HG02763 (cell line): Measurements from ENCODE around the gene RNU6-7.

Experiments
- ATAC-seq: cut with Tn5 transposase; IDR thresholded peaks from one replicate; pipeline ENCODE4 v1.9.1; 2021; ENCODE audit warnings: mild to moderate bottlenecking, moderate library complexity; ENCODE audit not compliant: unreplicated experiment

Gene RNU6-7

DNA sequence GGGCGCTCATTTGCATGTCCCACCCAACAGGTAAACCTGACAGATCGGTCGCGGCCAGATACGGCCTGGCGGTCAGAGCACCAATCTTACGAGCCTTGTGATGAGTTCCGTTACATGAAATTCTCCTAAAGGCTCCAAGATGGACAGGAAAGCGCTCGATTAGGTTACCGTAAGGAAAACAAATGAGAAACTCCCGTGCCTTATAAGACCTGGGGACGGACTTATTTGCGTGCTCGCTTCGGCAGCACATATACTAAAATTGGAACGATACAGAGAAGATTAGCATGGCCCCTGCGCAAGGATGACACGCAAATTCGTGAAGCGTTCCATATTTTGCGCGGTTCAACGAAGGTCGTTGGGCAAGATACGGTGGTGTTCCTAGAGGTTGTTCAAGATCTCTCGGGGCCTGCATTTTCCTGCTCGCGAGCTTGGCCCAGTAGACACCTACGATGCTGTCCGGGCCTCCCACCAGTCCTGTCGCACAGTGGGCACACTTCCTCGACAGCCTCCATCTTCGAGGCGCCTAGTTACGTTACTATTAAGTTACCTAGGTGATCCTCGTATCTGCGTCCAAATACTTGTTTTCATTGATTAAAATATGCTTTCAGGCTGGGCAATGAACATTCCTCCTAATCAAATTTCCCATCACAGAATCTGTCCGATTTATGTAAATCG, at the start of gene RNU6-7:
Gene RNU6-7, plus strand, starts transcription at position 230 of the 675 bp plus-strand sequence.
- ATAC-seq = no peak

DNA sequence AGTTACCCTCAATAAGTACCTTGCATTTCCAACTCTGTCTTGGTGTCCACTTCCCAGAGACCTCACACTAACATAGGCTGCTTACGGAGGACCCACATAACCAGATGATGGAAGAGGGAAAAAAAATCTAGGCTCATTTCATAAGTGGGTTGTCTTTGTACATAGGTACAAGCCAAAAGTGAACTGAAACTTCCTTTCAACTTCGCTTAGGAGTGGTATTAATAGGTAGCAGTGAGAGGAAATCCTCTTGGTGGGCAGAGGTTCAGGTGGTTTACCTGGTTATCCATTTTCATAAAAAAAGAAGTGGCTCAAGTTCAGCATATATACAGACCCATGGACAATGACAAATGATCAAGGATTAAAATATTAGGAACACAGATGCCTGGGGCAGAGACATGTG, 35.8 kb upstream of the RNU6-7 start:
- no peak for ATAC-seq

DNA sequence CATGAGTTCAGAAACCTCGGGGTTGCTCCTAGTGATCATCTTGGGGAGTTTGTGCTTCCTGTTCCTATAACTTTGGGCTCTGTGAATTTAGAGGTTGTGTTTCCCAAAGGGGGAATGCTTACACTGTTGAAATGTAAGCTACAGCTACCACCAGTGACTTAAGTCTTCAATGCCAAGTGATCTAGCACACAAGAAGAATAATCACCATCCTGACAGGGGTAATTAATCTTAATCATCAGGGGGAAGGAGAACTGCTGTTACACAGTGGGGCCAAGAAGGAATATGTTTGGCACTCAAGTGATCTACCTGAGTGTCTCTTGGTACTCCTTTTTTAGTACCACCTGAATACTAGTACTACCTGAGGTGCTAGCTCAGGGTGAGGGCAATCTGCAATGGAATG, 34.9 kb upstream of the RNU6-7 start:
- ATAC-seq = no peak

DNA sequence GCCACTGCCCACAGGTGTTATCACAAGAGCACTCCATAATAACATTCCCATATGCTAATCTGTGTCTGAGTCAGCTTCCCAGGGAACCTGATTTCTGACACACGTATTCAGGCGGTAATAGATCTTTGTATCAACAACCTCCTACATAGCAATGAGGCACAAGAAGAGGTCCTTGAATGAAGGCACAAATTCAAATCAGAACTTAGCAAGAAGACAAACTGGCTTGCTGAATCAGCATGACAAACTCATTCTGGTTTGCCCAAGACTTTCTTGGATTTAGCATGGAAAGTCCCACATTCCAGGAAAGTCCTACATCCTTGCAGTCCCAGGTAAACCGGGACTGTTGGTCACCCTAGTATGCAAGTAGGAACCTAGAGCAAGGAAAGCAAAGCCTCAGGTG, 33.9 kb upstream of the RNU6-7 start:
- no peak for ATAC-seq

DNA sequence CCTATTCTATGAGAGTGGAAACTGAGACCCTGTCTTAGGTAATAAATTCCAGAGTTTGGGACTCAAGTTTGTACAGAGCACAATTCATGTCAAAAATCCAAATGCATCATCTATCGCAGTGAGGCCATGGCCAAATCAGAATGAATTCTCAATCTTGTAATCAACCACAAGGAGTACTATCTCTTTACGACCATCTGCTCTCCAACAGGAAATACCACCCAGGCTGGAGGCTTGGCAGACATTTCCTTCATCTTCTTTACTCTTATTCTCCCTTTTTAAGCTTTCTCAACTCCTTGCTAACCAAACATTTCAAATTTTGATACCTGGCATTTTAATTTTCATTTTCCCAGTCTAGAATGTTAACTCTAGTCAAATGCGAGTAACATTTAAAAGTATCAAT, 32.7 kb upstream of the RNU6-7 start:
- no peak for ATAC-seq

DNA sequence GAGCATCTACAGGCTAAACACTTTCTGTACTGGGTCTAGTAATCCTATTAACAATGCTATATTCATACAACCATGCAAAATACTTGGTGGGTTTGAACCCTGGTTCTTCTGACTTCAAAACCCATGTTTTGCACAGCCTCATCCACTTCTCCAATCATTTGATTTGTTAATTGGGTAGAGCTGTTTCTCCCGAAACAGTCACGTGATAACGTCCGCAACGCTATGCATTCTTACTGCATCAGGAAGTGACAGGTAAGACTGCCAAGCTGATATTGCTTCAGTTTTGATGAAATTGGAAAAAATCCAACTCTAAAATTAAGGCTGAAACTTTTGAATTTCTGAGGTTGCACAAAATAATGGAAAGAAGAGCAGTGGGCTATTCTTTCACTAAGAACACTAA, 30.4 kb upstream of the RNU6-7 start:
- no peak for ATAC-seq

DNA sequence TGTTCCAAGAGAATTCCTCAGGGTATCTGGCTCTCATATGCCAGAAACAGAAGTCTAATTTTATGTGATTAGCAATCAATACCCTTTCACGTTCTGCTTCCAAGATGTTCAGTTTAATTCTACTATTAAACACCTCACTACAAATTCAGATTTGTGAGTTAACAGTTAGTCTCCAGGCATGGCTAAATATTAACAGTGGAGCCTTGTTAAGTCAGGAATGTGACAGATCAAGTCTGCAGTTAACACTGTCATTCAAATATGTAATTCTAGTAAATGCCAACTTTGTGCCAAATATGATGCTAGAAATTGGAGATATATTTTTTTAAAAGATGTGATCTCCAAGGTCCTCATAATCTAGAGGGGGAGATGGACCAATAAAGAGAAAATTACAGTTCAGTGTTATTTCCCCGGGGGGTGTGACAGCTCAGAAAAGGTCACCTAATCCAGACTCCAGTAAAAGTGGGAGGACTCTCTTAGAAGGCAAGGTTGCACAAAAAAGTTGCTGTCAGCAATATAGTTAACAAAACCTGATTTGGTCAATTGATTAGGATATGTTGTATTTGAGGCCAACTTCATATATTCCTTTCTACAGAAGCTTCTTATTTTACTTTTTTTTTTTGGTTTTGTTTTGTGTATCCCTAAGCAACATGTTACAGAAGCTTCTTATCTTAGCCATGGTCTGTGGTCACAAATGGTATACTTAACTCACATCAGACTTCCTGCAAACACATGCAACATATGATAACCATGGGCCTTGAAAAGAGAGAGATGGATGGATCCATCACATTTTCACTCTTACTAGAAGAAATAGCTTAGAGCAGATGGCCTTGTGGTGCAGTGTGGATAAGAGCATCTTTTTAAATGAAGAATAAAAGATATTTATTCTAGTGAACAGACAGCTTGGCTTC, 18.4 kb upstream of the RNU6-7 start:
- ATAC-seq = no peak

DNA sequence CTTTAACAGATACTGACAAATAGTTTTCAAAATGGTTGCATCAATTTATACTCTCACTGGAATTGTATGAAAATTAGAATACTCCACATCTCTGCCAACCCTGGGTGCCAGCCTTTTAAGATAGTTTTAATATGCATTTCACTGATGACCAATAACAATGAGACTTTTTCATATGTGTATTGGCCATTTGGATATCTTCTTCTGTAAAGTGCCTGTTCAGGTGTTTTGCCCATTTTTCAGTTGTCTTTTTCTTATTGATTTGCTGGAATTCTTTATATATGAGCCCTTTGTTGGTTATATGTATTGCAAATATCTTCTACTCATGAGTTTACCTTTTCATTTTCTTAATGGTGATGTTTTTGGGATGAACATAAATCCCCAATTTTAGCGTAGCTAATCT, 16.7 kb upstream of the RNU6-7 start:
- no peak for ATAC-seq

DNA sequence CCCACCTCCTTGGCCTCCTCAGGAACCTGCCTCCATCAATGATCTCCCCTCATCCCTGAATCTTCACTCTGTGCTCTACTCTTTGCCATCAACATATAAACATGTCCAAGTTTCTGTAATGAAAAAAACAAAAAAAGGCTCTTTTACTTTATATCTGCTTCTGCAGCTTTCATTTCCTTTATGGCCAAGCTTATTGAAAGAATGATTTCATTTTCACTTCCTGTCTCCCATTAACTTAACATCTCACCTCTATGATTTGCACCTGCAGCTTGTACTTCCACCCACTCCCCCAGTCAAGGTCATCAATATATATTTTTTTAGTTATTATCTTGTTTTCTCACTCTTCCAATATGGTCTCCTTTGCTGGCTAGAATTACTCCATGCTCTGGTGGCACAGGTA, 15.6 kb upstream of the RNU6-7 start:
- peak; percentile 48 for ATAC-seq

DNA sequence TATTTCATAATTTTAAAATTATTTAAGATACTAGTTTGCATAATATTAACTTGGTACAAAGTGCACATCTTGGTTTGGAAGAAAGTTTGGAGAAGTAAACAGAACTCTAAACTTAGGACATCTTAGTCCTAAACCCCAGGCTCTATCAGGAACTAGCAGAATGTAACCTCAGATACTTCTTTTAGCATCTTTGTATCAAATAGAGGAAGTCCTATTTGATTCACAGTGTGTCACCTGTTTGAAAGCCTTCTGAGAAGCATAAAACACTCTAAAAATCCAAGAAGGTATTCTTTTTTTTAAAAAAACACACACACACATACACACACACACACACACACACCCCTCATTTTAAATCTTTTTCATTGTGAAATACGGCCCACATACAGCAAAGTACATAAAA, 12.0 kb upstream of the RNU6-7 start:
- ATAC-seq = no peak

DNA sequence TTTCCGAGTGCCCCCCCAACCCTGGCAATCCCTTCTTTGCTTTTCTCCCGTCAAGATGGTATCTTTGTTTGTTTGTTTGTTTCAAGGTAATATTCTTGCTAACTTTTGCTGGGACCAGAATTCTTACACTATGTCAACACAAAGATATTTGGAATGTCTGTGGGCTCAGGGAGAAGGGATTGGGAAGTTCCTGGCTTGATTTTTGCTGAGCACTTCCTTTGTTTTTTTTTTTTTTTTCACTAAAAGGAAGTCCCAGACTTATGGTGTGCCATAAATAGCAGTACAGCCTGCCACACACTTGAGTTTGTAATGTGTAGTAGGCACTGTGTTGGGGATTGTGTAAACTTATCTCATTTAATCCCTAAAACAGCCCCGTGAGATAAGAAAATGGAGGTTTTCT, 11.2 kb upstream of the RNU6-7 start:
- ATAC-seq = no peak

DNA sequence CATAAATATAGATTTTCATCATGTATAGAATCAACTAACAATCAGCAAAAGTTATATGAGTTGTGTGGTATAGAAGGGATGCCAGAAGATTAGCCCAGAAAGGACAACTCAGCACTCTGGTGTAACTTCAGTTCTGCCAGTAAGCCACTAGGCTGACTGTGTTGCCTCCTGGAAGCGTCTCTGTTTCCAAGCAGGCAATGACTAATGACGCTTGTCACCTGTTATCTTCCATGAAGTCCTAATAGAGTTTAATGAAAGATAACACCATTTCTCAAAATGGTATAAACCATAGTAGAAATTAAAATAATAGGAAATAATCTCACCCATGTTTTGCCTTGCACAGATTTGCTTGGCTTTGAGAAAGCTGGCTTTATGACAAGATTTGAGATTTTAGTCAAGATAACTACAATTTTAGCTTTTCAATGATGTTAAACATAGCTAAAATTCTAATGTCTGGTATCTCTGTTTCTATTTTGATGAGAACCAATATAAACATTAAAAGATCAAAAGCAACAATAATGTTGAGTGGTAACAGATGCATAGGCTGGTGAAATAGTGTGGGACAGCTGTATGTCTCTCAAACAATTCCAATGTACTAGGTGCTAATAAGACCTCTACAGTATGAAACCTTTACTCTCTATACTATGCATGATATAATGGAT, 9.0 kb upstream of the RNU6-7 start:
- no peak for ATAC-seq

DNA sequence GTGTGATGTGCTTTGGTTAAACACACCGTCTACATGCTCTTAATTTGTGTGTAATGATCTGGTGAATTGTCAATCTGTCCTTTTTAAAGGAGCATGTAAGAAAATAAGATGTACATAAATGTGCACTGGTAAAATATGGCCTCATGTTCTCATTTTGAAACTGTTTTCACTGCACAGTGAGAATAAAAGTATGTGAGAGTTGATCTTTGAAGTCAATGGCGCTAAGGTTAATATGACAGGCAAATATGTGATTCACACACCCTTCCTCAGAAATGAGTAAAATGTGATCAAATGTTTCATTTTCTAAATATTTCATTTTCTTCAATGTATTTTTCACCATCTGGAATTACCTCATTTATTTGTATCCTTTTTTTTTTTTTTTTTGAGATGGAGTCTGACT, 8.3 kb upstream of the RNU6-7 start:
- no peak for ATAC-seq

DNA sequence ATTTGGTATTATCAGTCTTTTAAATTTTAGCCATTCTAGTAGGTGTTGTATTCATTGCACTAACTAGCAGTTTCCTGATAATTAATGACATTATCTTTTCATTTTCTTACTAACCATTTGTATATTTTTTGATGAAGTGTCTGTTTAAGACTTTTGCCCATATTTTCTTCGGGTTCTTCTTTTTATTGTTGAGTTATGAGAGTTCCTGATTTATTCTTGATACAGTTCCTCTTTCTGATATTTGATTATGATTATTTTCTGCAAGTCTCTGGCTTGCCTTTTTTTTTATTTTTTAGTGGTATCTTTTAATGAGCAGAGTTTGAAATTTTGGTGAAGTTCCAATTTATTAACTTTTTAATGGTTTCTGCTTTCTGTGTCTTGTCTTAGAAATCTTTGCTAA, 6.2 kb upstream of the RNU6-7 start:
- ATAC-seq = no peak

DNA sequence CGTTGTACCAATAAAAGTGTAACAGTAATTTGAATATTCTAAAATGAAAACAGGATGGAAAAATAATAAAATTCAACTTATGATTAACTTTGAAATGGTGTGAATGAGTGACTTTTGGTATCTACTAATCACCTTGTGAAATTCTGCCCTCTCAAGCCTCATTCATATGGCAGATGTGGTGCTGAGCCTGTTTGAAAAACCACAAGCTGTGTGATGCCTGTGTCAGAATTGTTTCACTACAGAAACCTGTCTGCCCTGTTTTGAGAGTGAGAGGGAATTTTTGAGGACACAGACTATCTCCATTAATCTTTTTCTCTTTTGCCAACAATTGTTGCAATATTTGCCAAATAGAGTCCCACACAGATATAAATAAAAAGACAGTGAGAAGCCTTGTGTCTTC, 3.9 kb upstream of the RNU6-7 start:
- no peak for ATAC-seq

DNA sequence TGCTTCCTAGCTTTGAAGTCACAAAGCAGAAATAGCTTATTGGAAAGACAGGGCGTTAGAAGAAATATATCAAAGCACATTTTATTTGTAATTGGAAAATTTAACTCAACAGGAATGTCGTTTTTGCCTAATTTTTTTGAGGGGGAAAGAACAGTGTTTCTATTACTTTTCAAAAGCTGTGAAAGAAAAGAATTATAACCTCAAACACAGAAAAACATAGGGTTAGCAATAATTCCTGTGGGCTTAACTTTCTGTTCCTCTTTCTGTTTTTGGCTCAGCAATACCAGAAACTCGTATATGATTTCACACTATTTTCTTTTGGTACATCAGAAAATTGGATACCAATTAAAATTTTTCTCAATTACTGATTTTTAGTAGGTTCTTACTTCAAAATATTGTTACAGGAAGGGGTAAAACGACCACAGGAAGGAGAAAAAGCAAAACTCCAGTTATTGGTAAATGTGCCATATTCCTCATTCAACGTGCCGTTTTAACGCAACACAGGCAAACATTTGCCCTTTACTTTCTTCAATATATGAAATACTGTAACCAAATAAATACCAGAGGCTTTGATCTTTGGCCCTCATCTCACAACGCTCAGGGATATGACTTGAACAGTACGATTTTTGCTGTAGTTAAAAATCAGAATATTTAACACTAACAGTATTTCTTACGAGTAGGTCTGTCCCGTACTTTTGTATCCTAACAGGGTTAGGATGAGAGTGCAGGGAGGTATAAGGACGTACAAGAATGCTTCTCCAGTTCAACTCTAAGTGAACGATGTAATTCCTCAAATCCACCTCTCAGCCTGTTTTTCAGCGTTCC, 1.3 kb upstream of the RNU6-7 start:
- no peak for ATAC-seq

DNA sequence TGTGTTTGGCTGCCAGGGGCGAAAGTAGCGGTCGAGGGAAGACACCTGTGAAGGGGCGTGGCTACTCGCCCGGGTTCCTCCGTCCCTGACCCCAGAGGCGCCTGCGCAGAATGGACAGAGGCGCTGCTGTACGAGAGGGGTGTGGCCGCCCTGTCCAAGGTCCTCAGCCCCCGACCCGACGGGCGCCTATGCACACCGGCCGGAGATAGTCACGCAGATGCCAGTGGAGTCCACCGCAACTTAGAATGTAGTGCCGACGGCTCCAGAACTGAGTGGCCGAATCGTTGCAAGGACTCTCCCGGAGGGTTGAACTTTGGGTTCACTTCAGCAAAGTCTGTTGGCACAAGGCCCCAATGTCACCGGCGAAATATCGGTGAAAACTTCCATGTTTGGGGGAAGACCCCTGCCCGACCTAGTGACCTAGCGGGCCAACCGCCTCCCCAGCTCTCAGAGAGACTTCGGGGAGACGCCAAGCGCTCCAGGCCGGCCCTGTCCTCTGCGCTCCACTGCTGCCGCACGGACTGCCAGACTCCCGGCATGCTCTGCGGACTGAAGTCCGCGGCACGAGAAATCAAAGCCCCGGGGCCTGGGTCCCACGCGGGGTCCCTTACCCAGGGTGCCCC, 541 bp upstream of the RNU6-7 start:
- peak; percentile 64 for ATAC-seq

DNA sequence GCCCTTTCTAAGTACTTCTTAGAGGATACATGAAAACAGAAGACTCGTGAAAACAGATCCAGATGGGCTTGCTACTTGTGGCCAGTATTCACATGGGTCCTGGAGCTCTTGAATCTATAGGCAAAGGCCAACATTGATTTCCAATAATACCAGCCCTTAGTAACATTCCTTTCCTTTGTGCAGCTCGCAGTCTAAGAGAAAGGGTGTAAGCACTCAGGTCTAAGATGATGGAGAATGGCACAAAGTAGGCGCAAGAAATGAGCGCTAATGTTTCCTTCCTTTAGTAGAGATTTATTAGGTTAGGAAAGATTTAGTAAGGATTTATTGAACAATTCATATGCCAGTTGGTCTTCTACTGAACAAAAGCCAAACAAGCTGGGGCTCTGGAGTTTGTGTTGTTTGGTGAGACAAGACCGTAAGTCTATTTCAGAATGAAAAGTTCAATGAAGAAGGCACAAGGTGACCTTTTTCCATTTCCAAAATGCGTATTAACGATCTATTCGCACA, 699 bp downstream of the RNU6-7 start:
- no peak for ATAC-seq

DNA sequence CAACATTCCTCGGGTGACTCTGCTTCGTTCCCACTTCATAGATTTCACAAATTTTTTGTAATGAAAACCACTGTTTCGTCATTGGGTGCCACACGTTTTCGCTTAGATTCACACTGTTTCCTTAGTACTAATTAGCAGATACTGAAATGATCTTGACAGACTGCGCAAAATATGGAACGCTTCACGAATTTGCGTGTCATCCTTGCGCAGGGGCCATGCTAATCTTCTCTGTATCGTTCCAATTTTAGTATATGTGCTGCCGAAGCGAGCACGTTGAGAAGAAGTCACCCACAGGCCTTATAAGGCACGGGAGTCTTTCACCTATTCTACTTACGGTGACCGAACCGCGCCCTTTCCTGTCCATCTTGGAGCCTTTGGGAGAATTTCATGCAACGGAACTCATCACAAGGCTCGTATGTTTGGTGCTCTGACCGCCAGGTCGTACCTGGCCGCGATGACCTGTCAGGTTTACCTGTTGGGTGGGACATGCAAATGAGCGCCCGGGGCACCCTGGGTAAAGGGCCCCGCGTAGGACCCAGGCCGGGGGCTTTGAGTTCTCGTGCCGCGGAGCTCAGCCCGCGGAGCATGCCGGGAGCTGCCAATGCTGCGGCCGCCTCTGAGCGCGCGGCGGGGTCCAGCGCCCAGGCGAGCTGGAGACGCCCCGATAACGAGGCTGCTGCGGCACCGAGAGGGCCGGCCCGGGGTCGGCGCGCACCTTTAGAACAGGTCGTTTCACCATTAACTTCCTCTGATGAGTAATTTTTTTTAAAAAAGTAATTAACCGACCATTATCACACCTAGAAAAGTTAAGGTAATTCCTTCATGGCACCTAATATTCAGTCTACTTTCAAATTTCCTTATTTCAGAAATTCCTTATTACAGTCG, 1.4 kb downstream of the RNU6-7 start, which contains the start of gene RNU6-8:
Gene RNU6-8, minus strand, starts transcription at position 272 of the 885 bp plus-strand sequence.
- ATAC-seq = peak; percentile 66
